Ishikawa (cell line): ENCODE results near the gene SCYGR2.

Experiments used
- EGR1 ChIP-seq: IDR thresholded peaks from 2 replicates; pipeline ENCODE4 v1.6.1; 2012
- EP300 ChIP-seq: IDR thresholded peaks from 2 replicates; pipeline ENCODE4 v1.6.1; 2012; ENCODE audit warnings: borderline replicate concordance
- FOXM1 ChIP-seq: IDR thresholded peaks from 2 replicates; pipeline ENCODE4 v1.6.1; 2012; ENCODE audit warnings: low read depth, borderline replicate concordance
- RAD21 ChIP-seq: IDR thresholded peaks from 2 replicates; pipeline ENCODE4 v1.6.1; 2012; ENCODE audit warnings: low read depth
- TAF1 ChIP-seq: IDR thresholded peaks from 2 replicates; pipeline ENCODE4 v1.6.1; 2012; ENCODE audit warnings: low read depth, mild to moderate bottlenecking
- TCF12 ChIP-seq: IDR thresholded peaks from 2 replicates; pipeline ENCODE4 v1.6.1; 2012; ENCODE audit warnings: low read depth
- YY1 ChIP-seq: IDR thresholded peaks from 2 replicates; pipeline ENCODE4 v1.6.1; 2012; ENCODE audit warnings: low read depth

- TF ChIP-seq EGR1 (no peak), YY1 (no peak), RAD21 (no peak), FOXM1 (no peak), EP300 (no peak), TAF1 (no peak), TCF12 (no peak)
Measured at GRCh38 chr2:227582369-227582768, 16.3 kb upstream of the SCYGR2 start.
